Measurements from ENCODE around the gene MRPL44.
"Not testable (repeated sequence)": the region's sequence is repeated elsewhere in the genome, so short reads cannot be mapped to it uniquely, and the experiment has no call there.

- not testable (repeated sequence) for TF ChIP-seq POLR2A (IDR thresholded peaks at IDR 0.05)
- TF ChIP-seq, protein P1, sequence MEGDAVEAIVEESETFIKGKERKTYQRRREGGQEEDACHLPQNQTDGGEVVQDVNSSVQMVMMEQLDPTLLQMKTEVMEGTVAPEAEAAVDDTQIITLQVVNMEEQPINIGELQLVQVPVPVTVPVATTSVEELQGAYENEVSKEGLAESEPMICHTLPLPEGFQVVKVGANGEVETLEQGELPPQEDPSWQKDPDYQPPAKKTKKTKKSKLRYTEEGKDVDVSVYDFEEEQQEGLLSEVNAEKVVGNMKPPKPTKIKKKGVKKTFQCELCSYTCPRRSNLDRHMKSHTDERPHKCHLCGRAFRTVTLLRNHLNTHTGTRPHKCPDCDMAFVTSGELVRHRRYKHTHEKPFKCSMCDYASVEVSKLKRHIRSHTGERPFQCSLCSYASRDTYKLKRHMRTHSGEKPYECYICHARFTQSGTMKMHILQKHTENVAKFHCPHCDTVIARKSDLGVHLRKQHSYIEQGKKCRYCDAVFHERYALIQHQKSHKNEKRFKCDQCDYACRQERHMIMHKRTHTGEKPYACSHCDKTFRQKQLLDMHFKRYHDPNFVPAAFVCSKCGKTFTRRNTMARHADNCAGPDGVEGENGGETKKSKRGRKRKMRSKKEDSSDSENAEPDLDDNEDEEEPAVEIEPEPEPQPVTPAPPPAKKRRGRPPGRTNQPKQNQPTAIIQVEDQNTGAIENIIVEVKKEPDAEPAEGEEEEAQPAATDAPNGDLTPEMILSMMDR (IDR thresholded peaks at IDR 0.05), result not testable (repeated sequence)
Measured at GRCh38 chr2:224000662-224001061, 43.4 kb downstream of the MRPL44 start.
